ENCODE measurements around the gene ASPSCR1. TPM values are rescaled to one million over a fixed set of nuclear protein-coding genes. Genes with fewer than 3 reads are reported as not detected.
A peak's percentile ranks its signal among the peaks of the same experiment; 100 is the strongest.

Gene ASPSCR1
- total and polyA plus RNA-seq, 2 of the 13 experiments (the other 11 are each of a cell fraction or from before 2014, with no cell fraction given) = 274 to 314 TPM

GRCh38 chr17:82015311-82015971 is 38.0 kb downstream of the ASPSCR1 start (continued):
- TF ChIP-seq HNF1A (IDR thresholded peaks at IDR 0.05; ENCODE audit: low read depth) = peak; percentile 68
- no peak; the same call in 1 of the 2 replicates for TF ChIP-seq HNF1A (CRISPR knock-in tag; IDR thresholded peaks at IDR 0.05; ENCODE audit: borderline replicate concordance)
- no peak for TF ChIP-seq ZNF101 (CRISPR knock-in tag; IDR thresholded peaks at IDR 0.05; ENCODE audit: borderline replicate concordance, low read depth)
- no peak for TF ChIP-seq ZNF703 (CRISPR knock-in tag; IDR thresholded peaks at IDR 0.05; ENCODE audit: borderline replicate concordance)
- TF ChIP-seq EEA1 (CRISPR knock-in tag; IDR thresholded peaks at IDR 0.05; ENCODE audit: borderline replicate concordance) = no peak
- no peak for TF ChIP-seq MTF1 (CRISPR knock-in tag; IDR thresholded peaks at IDR 0.05)
- TF ChIP-seq ZNF740 (CRISPR knock-in tag; IDR thresholded peaks at IDR 0.05) = peak; percentile 19; the same call in 1 of the 2 replicates
- TF ChIP-seq ZBTB7A (CRISPR knock-in tag; IDR thresholded peaks at IDR 0.05) = no peak
- TF ChIP-seq NKX3-1 (CRISPR knock-in tag; IDR thresholded peaks at IDR 0.05) = peak; percentile 15; the same call in 1 of the 2 replicates
- TF ChIP-seq MXD4 (CRISPR knock-in tag; IDR thresholded peaks at IDR 0.05) = no peak
- 0 out of 2 replicates have a peak, but pooled peaks have one; percentile 38 for TF ChIP-seq ZNF550 (CRISPR knock-in tag; IDR thresholded peaks at IDR 0.05; ENCODE audit: borderline replicate concordance)
- TF ChIP-seq SP140L (CRISPR knock-in tag; IDR thresholded peaks at IDR 0.05; ENCODE audit: borderline replicate concordance) = no peak
- no peak for TF ChIP-seq SMYD3 (CRISPR knock-in tag; IDR thresholded peaks at IDR 0.05)
- TF ChIP-seq ZBTB4 (CRISPR knock-in tag; IDR thresholded peaks at IDR 0.05; ENCODE audit: borderline replicate concordance) = no peak
- peak; percentile 66; the same call in 1 of the 2 replicates for TF ChIP-seq ZNF281 (CRISPR knock-in tag; IDR thresholded peaks at IDR 0.05; ENCODE audit: borderline replicate concordance)
- TF ChIP-seq ZNF503 (CRISPR knock-in tag; IDR thresholded peaks at IDR 0.05) = peak; percentile 78; the same call in 1 of the 2 replicates
